ENCODE data around the gene BIRC2. TPM values are rescaled to one million over a fixed set of nuclear protein-coding genes. Genes with fewer than 3 reads are reported as not detected.

The BIRC2 gene
- polyA plus RNA-seq, 1 of the 3 experiments (the other 2 are of a cell fraction) = 20.1 TPM

- CTCF ChIA-PET = interaction anchor here (0.6 to 1.9 kb wide), 2 partner anchors 29 to 238 kb away, joined by 3 to 8 read pairs; no protein-coding TSS in a partner anchor
- Histone ChIP-seq H4K20me1 (ENCODE audit: insufficient read depth) (no peaks in the 10 kb centered on the region), H3K27me3 (ENCODE audit: insufficient read depth) (no peaks in the 10 kb centered on the region), H3K4me1 (ENCODE audit: control insufficient read depth in 1 of 2, insufficient read depth in 2 of 2, low read depth in 1 of 2, low read length in 1 of 2) (peaks cover 4 to 22% of the 10 kb centered on the region in 2 experiments; a peak in 3 of 4 replicates), H3K4me2 (no peak overlapping the region), H3K9me3 (no peaks in the 10 kb centered on the region), H3K27ac (ENCODE audit: low read depth in 2 of 2, low read length in 1 of 2) (no peak overlapping the region), H3K9me2 (no peaks in the 10 kb centered on the region), H2AFZ (ENCODE audit: low read depth) (peak overlapping the region; percentile 63; the same call in 1 of the 2 replicates), H3K36me3 (replicated peaks in 1 of 2; ENCODE audit: control insufficient read depth in 1 of 2, insufficient read depth in 2 of 2, low read length in 1 of 2) (no peaks in the 10 kb centered on the region), H3K9ac (no peak overlapping the region), H3K4me3 (ENCODE audit: low read depth in 2 of 2, low read length in 1 of 2) (no peak overlapping the region), H3F3A (replicated peaks; ENCODE audit: insufficient read depth) (peaks cover 34% of the 10 kb centered on the region), H3K79me2 (ENCODE audit: insufficient read depth) (peaks cover 3% of the 10 kb centered on the region; the same call in 1 of the 2 replicates)
- WGBS (ENCODE audit: low lambda C conversion rate) = 14% methylated on average over 2 of the region's 2 CpGs
- POLR2A ChIA-PET = no interaction called here
- DNase-seq = no peak
- TF ChIP-seq NRF1 (IDR thresholded peaks at IDR 0.05; ENCODE audit: low read depth, low read length) = no peak
- no peak for TF ChIP-seq MXI1 (IDR thresholded peaks at IDR 0.05; ENCODE audit: low read depth, low read length)
- no peak for TF ChIP-seq JUND (IDR thresholded peaks at IDR 0.05)
- TF ChIP-seq REST (IDR thresholded peaks at IDR 0.05; ENCODE audit: low read depth, low read length) = no peak
- TF ChIP-seq MEF2A (IDR thresholded peaks at IDR 0.05; ENCODE audit: borderline replicate concordance, low read depth) = no peak
- no peak for TF ChIP-seq SIN3A (IDR thresholded peaks at IDR 0.05; ENCODE audit: borderline replicate concordance, low read depth, low read length)
These were observed 24.5 kb upstream of the BIRC2 start for GRCh38 chr11:102322560-102322959.

GRCh38 chr11:102323542-102324251, 23.3 kb upstream of the BIRC2 start:
- Histone ChIP-seq H3K4me1 (ENCODE audit: control insufficient read depth in 1 of 2, insufficient read depth in 2 of 2, low read depth in 1 of 2, low read length in 1 of 2) (peaks cover 0 to 14% of the 10 kb centered on the region in 2 experiments; a peak in 2 of 4 replicates), H3K9me2 (no peaks in the 10 kb centered on the region), H2AFZ (ENCODE audit: low read depth) (peak overlapping the region; percentile 63; the same call in 1 of the 2 replicates), H3K4me2 (no peak overlapping the region), H4K20me1 (ENCODE audit: insufficient read depth) (no peaks in the 10 kb centered on the region), H3F3A (replicated peaks; ENCODE audit: insufficient read depth) (peaks cover 29% of the 10 kb centered on the region), H3K27ac (ENCODE audit: low read depth in 2 of 2, low read length in 1 of 2) (peak overlapping the region in 1 of 2 experiments; percentile 41; a peak in 2 of 4 replicates), H3K27me3 (ENCODE audit: insufficient read depth) (no peaks in the 10 kb centered on the region), H3K9me3 (no peaks in the 10 kb centered on the region), H3K79me2 (ENCODE audit: insufficient read depth) (peaks cover 3% of the 10 kb centered on the region; the same call in 1 of the 2 replicates), H3K9ac (no peak overlapping the region), H3K4me3 (ENCODE audit: low read depth in 2 of 2, low read length in 1 of 2) (no peak overlapping the region), H3K36me3 (replicated peaks in 1 of 2; ENCODE audit: control insufficient read depth in 1 of 2, insufficient read depth in 2 of 2, low read length in 1 of 2) (no peaks in the 10 kb centered on the region)
- ChIA-PET CTCF (interaction anchor here (1.7 kb wide), 2 partner anchors 18 to 35 kb away, joined by 5 to 7 read pairs; no protein-coding TSS in a partner anchor), POLR2A (no interaction called here)
- no peak for DNase-seq
- 54% methylated on average over 1 of the region's 1 CpG for WGBS (ENCODE audit: low lambda C conversion rate)
- TF ChIP-seq PBX3 (IDR thresholded peaks at IDR 0.05) (peak; percentile 82), TEAD4 (IDR thresholded peaks at IDR 0.05; ENCODE audit: borderline replicate concordance, insufficient read depth) (peak; percentile 36; the same call in 1 of the 2 replicates), GABPA (IDR thresholded peaks at IDR 0.05; ENCODE audit: low read depth) (no peak), FOSL2 (IDR thresholded peaks at IDR 0.05; ENCODE audit: borderline replicate concordance, low read depth) (peak; percentile 86), EP300 (IDR thresholded peaks at IDR 0.05; ENCODE audit: borderline replicate concordance in 1 of 2, low read depth in 1 of 2, low read length in 1 of 2) (peak in 1 of 2 experiments; percentile 25; a peak in 1 of 4 replicates), POLR2AphosphoS5 (IDR thresholded peaks at IDR 0.05; ENCODE audit: low read depth, low read length) (no peak; the same call in 1 of the 2 replicates), TCF12 (IDR thresholded peaks at IDR 0.05) (peak; percentile 51), NFIC (IDR thresholded peaks at IDR 0.05; ENCODE audit: borderline replicate concordance) (peak; percentile 17; the same call in 1 of the 2 replicates), MAX (IDR thresholded peaks at IDR 0.05; ENCODE audit: low read depth) (no peak), JUND (IDR thresholded peaks at IDR 0.05) (peak; percentile 61), RAD21 (IDR thresholded peaks at IDR 0.05; ENCODE audit: low read length) (no peak)
